IgD-negative memory B cell (primary cell): ENCODE measurements around the gene ST6GALNAC1. TPM values are rescaled to one million over a fixed set of nuclear protein-coding genes. Genes with fewer than 3 reads are reported as not detected.

Source experiments
- polyA plus RNA-seq: library from polyadenylated mRNA; unstranded; fragments of 300-500 nt; fragmentation: Illumina TruSeq; gene quantifications from one replicate; pipeline ENCODE4 v1.2.3, GENCODE V29; 2021

The ST6GALNAC1 gene
- polyA plus RNA-seq, 1 donor from 2014 or later, result 0.44 TPM

Other genes with a start within 250 kb of the ST6GALNAC1 start
- 13.8 TPM for gene UBE2O, start 190.6 kb downstream of the ST6GALNAC1 start, polyA plus RNA-seq
- 1.1 TPM for gene AANAT, start 176.2 kb downstream of the ST6GALNAC1 start, polyA plus RNA-seq
- gene RHBDF2, start 142.3 kb downstream of the ST6GALNAC1 start, polyA plus RNA-seq, result 160 TPM
- gene CYGB, start 106.0 kb downstream of the ST6GALNAC1 start, polyA plus RNA-seq, result 2.1 TPM
- 24.4 TPM for gene PRCD, start 103.7 kb downstream of the ST6GALNAC1 start, polyA plus RNA-seq
- 0.68 TPM for gene ST6GALNAC2, start 57.9 kb downstream of the ST6GALNAC1 start, polyA plus RNA-seq
- gene MXRA7, start 67.2 kb upstream of the ST6GALNAC1 start, polyA plus RNA-seq, result 2.7 TPM
- 41.4 TPM for gene JMJD6, start 82.8 kb upstream of the ST6GALNAC1 start, polyA plus RNA-seq
- gene METTL23, start 83.1 kb upstream of the ST6GALNAC1 start, polyA plus RNA-seq, result 121 TPM
- 152 TPM for gene SRSF2, start 93.6 kb upstream of the ST6GALNAC1 start, polyA plus RNA-seq
- gene MFSD11, start 94.4 kb upstream of the ST6GALNAC1 start, polyA plus RNA-seq, result 17.5 TPM
- gene MGAT5B, start 224.6 kb upstream of the ST6GALNAC1 start, polyA plus RNA-seq, result not detected